HG03442 (cell line): ENCODE measurements around the gene SCRN2.

Experiments
- ATAC-seq: cut with Tn5 transposase; IDR thresholded peaks from one replicate; pipeline ENCODE4 v1.9.1; 2021; ENCODE audit warnings: mild to moderate bottlenecking, moderate library complexity; ENCODE audit not compliant: unreplicated experiment

The SCRN2 gene

GRCh38 chr17:47872019-47872650 lies 31.1 kb upstream of the SCRN2 start:
- ATAC-seq: no peak

- no peak for ATAC-seq
Observed at GRCh38 chr17:47871048-47871447, 30.0 kb upstream of the SCRN2 start.

- ATAC-seq: no peak
Observed at GRCh38 chr17:47870056-47870455, 29.0 kb upstream of the SCRN2 start.

- no peak for ATAC-seq
Observed at GRCh38 chr17:47869114-47869513, 28.0 kb upstream of the SCRN2 start.

GRCh38 chr17:47867813-47868533 lies 26.9 kb upstream of the SCRN2 start:
- ATAC-seq: no peak

GRCh38 chr17:47866941-47867340 lies 25.9 kb upstream of the SCRN2 start:
- no peak for ATAC-seq

- ATAC-seq: no peak
Observed at GRCh38 chr17:47864791-47865216, 23.7 kb upstream of the SCRN2 start.

GRCh38 chr17:47862621-47863440 lies 21.8 kb upstream of the SCRN2 start:
- no peak for ATAC-seq

GRCh38 chr17:47860386-47860785 lies 19.3 kb upstream of the SCRN2 start:
- no peak for ATAC-seq

GRCh38 chr17:47857551-47858455 lies 16.7 kb upstream of the SCRN2 start:
- ATAC-seq: no peak

- ATAC-seq: no peak
Observed at GRCh38 chr17:47856830-47857229, 15.8 kb upstream of the SCRN2 start.

GRCh38 chr17:47855737-47856136 lies 14.7 kb upstream of the SCRN2 start:
- ATAC-seq: no peak

- ATAC-seq: no peak
Observed at GRCh38 chr17:47853616-47854015, 12.5 kb upstream of the SCRN2 start.

- ATAC-seq: no peak
Observed at GRCh38 chr17:47852113-47852949, 11.3 kb upstream of the SCRN2 start.

- no peak for ATAC-seq
Observed at GRCh38 chr17:47851764-47852112, 10.7 kb upstream of the SCRN2 start.

GRCh38 chr17:47850692-47851573 lies 9.9 kb upstream of the SCRN2 start, which contains the start of gene SP6:
SP6 (minus strand) TSS chr17:47851163; CDS start chr17:47848429, 2,734 bp downstream.
- no peak for ATAC-seq

GRCh38 chr17:47850373-47850691 lies 9.3 kb upstream of the SCRN2 start:
- ATAC-seq: no peak

- ATAC-seq: no peak
Observed at GRCh38 chr17:47848198-47848513, 7.1 kb upstream of the SCRN2 start.
